Bronchial epithelial cell (primary cell): ENCODE data around the gene PDC. TPM values are rescaled to one million over a fixed set of nuclear protein-coding genes. Genes with fewer than 3 reads are reported as not detected.
A peak's percentile ranks its signal among the peaks of the same experiment; 100 is the strongest.

ENCODE experiments used
- DNase-seq: peaks from one replicate; pipeline ENCODE4 v3.0.0-alpha.2; 2010; ENCODE audit warnings: low read depth
- FAIRE-seq: peaks from 2 replicates; lab custom pipeline; 2011; peaks lifted over from hg19 to GRCh38; lab: Jason Lieb, UNC
- H3K27me3 ChIP-seq: 2 replicates; pipeline ENCODE4 v1.5.1; 2011; ENCODE audit warnings: low read length; ENCODE audit not compliant: control insufficient read depth, insufficient read depth
- H3K36me3 ChIP-seq: 2 replicates; pipeline ENCODE4 v1.5.1; 2011; ENCODE audit warnings: low read length; ENCODE audit not compliant: control insufficient read depth, insufficient read depth
- H3K4me3 ChIP-seq: 2 replicates; pipeline ENCODE4 v1.5.1; 2011; ENCODE audit warnings: mild to moderate bottlenecking, low read depth, low read length, control low read depth
- total RNA-seq: library from RNA; depleted of rRNA; stranded (reverse); fragments of >200 nt; gene quantifications from 2 replicates; pipeline ENCODE4 v1.2.1, GENCODE V29; 2014
- TF ChIP-seq, protein P1 (sequence below): IDR thresholded peaks from 2 replicates; pipeline ENCODE4 v1.5.1; 2011; ENCODE audit warnings: mild to moderate bottlenecking, moderate library complexity, low read length, control low read depth, inconsistent platforms; ENCODE audit not compliant: insufficient read depth, severe bottlenecking

The PDC gene
- total RNA-seq, 1 donor from 2014 or later: not detected

GRCh38 chr1:186429017-186429416, 31.9 kb downstream of the PDC start:
- DNase-seq (no peak), FAIRE-seq (no peak)
- Histone ChIP-seq H3K27me3 (no peaks in the 10 kb centered on the region), H3K4me3 (no peak overlapping the region), H3K36me3 (no peaks in the 10 kb centered on the region)
- TF ChIP-seq, protein P1, sequence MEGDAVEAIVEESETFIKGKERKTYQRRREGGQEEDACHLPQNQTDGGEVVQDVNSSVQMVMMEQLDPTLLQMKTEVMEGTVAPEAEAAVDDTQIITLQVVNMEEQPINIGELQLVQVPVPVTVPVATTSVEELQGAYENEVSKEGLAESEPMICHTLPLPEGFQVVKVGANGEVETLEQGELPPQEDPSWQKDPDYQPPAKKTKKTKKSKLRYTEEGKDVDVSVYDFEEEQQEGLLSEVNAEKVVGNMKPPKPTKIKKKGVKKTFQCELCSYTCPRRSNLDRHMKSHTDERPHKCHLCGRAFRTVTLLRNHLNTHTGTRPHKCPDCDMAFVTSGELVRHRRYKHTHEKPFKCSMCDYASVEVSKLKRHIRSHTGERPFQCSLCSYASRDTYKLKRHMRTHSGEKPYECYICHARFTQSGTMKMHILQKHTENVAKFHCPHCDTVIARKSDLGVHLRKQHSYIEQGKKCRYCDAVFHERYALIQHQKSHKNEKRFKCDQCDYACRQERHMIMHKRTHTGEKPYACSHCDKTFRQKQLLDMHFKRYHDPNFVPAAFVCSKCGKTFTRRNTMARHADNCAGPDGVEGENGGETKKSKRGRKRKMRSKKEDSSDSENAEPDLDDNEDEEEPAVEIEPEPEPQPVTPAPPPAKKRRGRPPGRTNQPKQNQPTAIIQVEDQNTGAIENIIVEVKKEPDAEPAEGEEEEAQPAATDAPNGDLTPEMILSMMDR: no peak

DNA sequence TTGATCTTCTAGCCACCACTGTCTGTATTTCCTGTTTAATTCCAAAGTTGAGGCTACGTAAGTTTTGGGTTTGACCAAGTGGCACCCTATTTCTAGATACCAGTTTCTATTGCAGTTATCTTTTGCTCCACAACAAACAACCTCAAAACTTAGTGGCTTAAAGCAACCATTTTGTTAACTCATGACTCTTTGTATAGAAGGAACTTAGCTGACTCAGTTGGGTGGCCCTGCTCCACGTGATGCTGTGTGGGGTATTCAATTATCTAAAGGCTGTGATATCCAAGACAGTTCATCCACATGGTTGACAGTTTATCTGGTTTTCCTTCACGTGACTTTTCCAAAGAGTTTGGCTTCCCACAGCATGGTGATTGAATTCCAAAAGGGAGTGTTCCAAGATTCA, 34.8 kb downstream of the PDC start:
- FAIRE-seq (peak; percentile 55), DNase-seq (no peak)
- H3K4me3 ChIP-seq: no peak overlapping the region
- H3K27me3 ChIP-seq: no peaks in the 10 kb centered on the region
- H3K36me3 ChIP-seq: no peaks in the 10 kb centered on the region
- TF ChIP-seq, protein P1: no peak

- DNase-seq (no peak), FAIRE-seq (no peak)
- H3K4me3 ChIP-seq: no peak overlapping the region
- H3K36me3 ChIP-seq: no peaks in the 10 kb centered on the region
- H3K27me3 ChIP-seq: no peaks in the 10 kb centered on the region
- TF ChIP-seq, protein P1: no peak
These were observed 36.4 kb downstream of the PDC start for GRCh38 chr1:186424539-186424938.

DNA sequence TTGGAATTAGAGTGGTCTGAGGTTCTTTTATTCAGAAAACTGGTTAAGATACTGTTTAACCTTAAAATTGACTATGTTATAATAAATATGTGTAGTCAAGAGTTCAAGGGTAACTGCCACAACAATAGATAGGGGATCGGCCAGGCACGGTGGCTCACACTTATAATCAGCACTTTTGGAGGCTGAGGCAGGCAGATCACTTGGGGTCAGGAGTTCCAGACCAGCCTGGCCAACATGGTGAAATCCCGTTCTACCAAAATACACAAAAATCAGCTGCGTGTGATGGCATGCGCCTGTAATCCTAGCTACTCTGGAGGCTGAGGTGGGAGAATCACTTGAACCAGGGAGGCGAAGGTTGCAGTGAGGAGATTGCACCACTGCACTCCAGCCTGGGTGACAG, 39.5 kb downstream of the PDC start:
- Histone ChIP-seq H3K27me3 (no peaks in the 10 kb centered on the region), H3K36me3 (peaks cover 2% of the 10 kb centered on the region), H3K4me3 (no peak overlapping the region)
- DNase-seq (no peak), FAIRE-seq (no peak)
- TF ChIP-seq, protein P1: no peak

DNA sequence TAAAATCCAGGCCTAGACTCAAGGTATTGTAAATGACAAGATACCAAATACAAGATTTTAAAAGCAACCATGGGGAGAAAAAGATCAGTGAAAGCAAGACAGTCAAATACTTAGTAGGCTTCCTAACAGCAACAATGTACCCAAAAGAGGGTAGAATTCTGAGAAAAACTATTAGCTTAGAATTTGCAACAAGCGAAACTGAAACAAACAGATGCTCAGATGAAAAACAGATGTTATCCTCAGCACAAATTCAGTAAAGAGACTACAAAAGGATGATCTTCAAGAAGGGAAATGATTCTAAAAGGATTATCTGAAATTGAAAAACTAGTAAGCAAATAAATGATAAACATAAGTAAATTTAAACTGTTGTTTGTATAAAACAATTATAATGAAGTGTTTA, 40.0 kb downstream of the PDC start:
- Histone ChIP-seq H3K27me3 (no peaks in the 10 kb centered on the region), H3K36me3 (peaks cover 2% of the 10 kb centered on the region), H3K4me3 (no peak overlapping the region)
- no peak for FAIRE-seq
- TF ChIP-seq, protein P1: no peak
- DNase-seq: no peak

DNA sequence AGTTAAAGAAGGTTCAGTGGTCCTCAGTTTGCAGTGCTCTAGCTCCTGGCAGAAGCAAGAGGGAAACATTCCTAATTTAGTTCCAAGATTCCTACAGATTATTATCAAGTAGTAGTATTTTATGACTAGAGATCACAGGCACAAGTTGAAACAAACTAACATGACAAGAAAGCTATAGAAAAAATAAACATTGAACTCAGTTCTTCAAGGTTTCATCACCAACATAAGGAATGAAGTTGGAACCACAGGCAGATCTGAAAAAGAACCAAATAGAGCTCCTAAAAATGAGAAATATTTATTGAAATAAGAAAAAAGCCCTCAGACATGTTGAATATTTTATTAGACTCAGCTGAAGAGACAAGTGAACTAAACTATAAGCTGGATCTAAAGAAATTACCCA, 40.6 kb downstream of the PDC start:
- FAIRE-seq (no peak), DNase-seq (no peak)
- no peaks in the 10 kb centered on the region for H3K27me3 ChIP-seq
- TF ChIP-seq, protein P1: no peak
- peaks cover 2% of the 10 kb centered on the region for H3K36me3 ChIP-seq
- no peak overlapping the region for H3K4me3 ChIP-seq
